HG03039 (cell line): ENCODE data around the gene KAT14.
"Not testable (repeated sequence)": the region's sequence is repeated elsewhere in the genome, so short reads cannot be mapped to it uniquely, and the experiment has no call there.

Experiments
- ATAC-seq: cut with Tn5 transposase; IDR thresholded peaks from one replicate; pipeline ENCODE4 v1.9.1; 2021; ENCODE audit warnings: mild to moderate bottlenecking, moderate library complexity; ENCODE audit not compliant: unreplicated experiment

KAT14 gene

DNA sequence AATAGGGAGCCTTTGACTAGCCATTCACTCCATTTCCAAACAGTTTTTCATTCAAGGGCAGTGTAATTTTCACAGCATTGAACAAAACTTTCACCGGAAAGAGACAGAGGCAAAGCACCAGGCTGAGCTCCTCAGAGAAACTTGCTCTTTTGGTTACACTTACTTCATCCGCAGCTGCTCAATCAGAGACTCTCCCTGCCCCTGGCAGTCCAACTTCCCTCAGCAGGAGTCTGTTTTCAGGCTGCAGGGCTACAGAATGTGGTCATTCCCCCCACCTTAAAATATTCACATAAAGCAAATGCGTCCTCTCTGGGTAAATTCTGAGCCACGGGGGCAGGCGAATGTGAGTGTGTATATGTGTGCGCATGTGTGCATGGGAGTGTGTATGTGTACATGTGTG lies 80.6 kb downstream of the KAT14 start:
- no peak for ATAC-seq

- no peak for ATAC-seq
These were observed 85.7 kb downstream of the KAT14 start for GRCh38 chr20:18223409-18223808.

GRCh38 chr20:18224968-18225568 lies 87.4 kb downstream of the KAT14 start:
- ATAC-seq, result no peak

GRCh38 chr20:18225632-18226031 lies 88.0 kb downstream of the KAT14 start:
- ATAC-seq, result no peak

DNA sequence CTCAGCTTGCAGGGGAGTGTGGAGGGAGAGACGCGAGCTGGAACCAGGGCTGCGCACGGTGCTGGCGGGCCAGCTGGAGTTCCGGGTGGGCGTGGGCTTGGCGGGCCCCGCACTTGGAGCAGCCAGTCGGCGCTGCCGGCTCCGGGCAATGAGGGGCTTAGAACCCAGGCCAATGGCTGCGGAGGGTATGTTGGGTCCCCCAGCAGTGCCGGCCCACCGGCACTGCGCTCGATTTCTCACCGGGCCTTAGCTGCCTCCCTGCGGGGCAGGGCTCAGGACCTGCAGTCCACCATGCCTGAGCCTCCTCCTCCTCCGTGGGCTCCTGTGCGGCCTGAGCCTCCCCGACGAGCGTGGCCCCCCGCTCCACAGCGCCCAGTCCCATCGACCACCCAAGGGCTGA lies 89.1 kb downstream of the KAT14 start:
- not testable (repeated sequence) for ATAC-seq

DNA sequence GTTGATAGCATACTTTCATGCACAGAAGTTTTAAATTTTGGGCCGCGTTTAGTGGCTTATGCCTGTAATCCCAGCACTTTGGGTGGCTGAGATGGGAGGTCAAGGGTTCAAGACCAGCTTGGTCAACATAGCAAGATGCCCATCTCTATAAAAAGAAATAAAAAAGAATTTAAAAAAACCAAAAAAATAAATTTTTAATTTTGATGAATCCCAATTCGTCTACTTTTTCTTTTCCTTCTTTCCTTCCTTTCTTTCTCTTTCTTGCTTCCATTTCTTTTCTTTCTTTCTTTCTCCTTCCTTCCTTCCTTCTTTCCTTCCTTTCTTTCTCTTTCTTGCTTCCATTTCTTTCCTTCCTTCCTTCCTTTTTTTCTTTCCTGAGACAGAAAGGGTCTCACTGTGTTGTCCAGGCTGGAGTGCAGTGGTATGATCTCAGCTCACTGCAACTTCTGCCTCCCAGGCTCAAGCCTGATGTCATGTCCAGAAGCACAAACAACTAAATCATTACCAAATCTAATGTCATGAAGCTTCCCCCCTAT lies 95.8 kb downstream of the KAT14 start:
- ATAC-seq, result no peak
